HTERT RPE-1 (cell line): ENCODE measurements around the gene DPF3.
"Not testable (repeated sequence)": the region's sequence is repeated elsewhere in the genome, so short reads cannot be mapped to it uniquely, and the experiment has no call there.

ENCODE experiments used
- in situ Hi-C: fragments of 300-500 bp; cut with MboI; formaldehyde crosslinking; loops from 4 replicates; pipeline ENCODE4 v1.14.3; 2020; ENCODE audit warnings: low sequenced_read_pairs

The DPF3 gene

DNA sequence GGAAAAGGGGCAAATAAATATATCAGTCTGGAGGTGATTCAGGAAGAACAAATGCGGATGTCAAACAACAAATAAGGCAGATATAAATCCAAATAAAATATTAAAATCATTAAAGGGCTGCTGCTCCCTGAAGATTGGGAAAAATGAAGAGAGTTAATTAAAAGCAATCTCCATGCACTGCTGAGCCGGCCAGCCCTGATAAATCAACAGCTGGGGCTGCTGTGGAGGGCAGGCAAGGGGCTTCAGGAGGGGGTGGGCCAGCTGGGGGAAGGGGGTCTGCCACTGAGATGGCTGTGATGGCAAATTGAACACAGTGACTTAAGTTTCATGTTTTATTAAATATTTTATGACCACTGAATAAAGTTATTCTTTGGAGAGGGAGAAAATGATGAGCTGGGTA lies 12.4 kb downstream of the DPF3 start:
- in situ Hi-C loops, result no loop called here

DNA sequence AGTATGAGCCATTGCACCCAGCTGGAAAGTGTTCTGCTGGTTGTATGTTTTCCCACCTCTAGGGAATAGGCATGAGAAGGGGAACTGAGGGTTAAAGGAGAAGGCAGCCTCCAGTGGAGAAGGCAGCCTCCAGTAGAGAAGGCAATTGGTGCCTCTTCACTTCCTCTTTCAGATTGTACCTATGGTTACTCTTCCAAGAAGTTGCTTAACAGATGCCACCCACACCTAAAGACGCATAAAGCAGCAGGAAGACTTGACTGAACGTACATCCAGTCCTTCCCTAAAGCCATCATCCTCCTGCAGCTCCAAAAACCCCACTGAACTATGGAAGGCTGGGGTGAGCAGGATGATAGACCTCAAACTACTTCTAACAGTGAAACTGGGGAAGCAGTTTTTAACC lies 13.1 kb downstream of the DPF3 start:
- in situ Hi-C loops, result no loop called here

DNA sequence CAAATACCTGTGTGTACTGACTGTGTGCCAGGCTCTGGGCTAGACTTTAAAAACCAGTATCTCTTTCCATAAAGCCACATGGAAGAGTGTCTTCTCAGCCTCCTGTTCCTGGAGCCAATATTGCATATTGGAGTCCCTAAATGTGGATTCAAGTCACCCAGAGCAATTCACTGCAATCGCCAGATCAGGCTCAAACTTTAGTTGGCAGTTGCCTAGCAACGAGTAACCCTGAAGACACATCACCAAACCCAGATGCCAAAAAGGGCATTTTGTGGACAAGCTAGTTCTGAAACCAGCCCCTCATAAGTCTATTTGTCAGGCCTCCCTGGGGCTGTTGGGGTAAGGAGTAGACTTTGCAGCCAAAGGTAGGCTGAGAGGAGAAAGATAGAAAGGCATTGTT lies 13.7 kb downstream of the DPF3 start:
- in situ Hi-C loops, result no loop called here

DNA sequence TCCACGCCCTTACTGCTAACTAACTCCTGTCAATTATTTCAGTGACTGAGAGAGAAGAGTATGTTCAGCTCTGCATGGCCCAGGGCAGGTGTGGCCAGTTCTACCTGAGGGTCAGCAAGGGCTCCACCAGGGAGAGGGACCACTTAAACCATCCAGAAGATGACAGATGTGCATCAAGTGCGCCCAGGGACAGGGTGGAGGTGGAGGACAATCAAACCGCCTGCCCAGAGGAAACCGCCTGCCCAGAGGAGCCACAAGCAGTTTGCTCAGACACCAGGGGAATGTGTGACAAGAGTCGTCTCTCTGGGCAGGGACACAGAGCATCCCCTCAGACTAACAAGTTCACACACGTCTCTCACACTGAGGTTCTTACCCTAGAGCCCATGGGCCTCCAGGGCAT lies 14.5 kb downstream of the DPF3 start:
- in situ Hi-C loops, result no loop called here

DNA sequence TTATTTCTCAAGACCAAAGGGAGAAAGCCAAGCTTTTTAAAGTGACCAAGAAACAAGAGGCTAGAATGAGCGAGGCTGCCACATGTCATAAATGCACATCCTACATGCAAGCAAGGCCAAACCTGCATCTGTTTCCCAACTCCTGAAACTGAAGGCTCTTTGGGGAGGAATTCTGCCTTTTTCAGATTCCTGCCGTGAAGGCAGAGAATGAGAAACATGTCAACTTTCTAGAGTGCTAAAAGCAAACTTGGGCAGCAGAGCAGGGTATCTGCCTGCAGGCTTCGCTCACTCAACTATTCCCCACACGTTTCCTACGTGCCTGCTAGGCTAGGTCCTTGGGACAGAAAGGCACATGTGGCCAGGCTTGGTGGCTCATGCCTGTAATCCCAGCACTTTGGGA lies 15.2 kb downstream of the DPF3 start:
- in situ Hi-C loops, result no loop called here

DNA sequence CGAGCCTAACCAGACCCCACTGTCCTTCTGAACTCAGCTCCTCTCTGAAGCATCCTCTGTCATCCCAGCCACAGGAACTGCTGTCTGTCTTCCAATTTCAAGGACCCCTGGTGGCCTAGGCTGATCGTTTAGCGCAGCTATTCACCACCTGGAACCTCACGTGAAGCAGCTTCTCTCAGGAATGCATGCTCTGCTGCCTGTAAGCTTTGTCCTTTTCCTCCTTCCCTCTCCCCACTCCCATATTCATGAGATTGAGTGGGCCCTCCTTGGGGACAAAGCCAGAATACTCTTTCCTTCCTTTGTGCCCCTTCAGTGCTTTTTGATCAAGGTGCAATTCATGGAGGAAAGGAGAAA lies 17.2 kb downstream of the DPF3 start:
- in situ Hi-C loops, result no loop called here

DNA sequence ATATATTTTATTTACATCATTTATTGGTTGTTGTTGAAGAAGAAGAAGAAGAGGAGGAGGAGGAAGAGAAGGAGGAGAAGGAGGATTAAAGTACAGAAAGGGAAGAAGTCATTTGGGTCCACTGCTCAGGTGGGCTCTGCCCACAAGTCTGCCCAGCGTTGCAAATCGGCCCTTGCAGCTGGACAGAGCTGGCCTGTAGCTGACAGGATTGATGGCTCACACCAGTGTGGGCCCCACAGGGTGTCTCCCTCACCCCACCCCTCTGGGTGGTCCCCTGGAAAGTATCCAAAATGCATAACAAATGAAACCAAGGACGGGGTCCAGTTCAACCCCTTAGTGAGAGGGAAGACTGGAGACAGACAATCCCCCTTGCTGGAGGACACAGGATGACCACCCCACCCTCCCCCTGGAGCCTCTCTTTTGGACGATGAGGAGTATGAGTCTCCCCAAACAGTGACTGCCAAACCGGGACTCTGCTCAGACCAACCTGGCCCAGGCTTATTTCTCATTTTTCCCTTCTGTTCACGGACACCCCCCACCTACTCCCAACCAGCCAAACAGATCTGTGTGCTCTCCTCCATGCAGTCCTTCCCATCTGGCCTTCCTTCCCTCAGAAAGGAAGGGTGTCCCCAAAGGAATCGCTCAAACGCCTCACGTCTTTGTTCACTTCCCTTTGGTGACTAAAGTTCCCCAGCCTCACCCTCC lies 17.7 kb downstream of the DPF3 start:
- in situ Hi-C loops, result no loop called here

DNA sequence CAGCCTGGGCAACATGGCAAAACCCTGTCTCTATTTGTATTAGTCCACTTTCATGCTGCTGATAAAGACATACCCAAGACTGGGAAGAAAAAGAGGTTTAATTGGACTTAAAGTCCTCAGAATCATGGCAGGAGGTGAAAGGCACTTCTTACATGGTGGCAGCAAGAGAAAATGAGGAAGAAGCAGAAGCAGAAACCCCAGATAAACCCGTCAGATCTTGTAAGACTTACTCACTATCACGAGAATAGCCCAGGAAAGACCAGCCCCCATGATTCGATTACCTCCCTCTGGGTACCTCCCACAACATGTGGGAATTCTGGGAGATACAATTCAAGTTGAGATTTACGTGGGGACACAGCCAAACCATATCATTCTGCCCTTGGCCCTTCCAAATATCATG lies 23.0 kb downstream of the DPF3 start:
- in situ Hi-C loops, result not testable (repeated sequence)

DNA sequence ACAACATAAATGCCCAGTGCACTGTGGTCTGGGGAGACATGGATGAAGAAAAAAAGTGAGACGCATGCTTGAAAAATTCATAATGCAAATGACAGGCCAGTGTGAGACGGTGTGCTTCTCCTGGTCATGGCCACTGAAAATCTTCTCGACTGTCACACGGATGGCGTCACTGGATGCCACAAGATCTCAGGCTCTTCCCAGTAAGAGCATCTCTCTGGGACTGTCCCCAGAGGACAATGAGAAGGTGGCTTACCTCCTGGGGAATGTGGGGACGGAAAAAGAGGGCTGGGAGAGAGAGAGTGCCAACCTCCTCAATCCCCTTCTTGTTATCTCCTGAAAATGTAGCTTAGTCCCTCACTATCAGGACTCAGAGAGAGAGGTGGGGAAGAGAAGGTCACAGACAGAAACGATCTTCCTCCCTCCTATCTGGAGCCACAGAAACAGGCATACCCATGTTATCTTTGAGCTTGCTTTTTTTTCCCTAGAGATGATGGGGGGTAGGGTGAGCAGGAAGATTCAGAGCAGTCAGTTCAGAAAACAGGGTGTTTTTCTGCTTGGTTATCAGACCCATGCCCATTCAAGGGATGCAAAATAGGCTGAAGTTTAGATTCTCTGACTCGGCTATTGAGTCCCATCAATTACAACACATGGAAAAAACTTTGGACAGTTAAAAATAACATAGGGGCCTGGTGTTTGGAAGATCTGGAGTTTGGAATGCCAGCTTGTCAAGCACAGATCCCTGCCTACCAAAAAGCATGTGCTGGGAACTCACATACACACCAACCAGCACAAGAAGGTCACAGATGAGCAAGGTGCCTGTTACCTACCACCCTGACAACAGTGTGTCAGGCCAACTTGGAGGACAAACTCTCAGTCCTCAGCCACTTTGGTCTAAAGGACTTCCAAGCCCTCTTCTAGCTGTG lies 24.2 kb downstream of the DPF3 start:
- in situ Hi-C loops, result no loop called here

DNA sequence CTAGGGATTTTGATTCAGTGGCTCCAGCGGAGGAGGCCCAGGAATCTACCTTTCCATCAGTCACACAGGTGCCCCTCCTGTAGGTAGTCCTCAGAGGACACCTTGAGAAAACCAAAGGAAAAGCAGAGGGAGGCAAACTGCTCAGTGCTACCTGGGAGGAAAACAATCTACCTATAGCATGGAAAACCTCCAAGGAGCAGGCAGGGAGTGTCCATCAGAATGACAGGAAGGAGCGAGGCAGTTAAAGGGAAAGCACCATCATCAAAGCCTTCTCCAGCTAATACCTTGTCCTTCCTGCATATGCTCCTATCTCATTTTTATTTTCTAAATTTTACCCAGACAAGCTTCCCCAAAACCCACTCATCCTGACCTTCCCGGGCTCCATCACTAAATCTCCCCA lies 25.4 kb downstream of the DPF3 start:
- in situ Hi-C loops, result no loop called here

DNA sequence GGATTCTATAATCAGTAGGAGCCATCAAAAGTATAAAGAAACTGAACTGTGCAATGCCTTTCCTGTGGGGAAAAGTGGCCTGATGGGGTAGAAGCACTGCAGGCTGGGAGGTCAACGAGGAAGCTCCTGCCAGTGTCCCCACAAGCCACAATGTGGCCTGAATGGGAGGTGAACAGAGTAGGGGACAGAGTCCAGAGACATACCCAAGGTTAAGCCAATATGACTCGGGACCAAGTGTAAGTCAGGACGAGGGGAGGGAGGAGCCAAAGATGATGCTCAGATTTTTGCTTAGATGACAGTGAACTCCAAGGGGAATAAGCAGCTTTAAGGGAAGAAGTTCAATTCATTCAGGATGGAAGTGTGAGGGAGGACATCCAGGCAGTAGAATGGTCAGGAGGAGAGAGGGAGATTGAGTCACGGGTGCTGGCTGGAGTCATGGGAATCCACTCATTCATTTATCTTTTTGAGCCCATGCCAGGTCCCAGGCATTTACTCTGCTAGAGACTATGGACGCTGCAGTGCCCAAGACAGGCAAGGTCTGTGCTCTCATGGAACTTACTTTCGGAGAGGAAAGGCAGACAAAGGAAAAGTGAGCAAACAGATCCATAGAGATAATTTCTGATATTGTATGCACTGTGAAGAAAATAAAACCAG lies 29.1 kb downstream of the DPF3 start:
- in situ Hi-C loops, result no loop called here

DNA sequence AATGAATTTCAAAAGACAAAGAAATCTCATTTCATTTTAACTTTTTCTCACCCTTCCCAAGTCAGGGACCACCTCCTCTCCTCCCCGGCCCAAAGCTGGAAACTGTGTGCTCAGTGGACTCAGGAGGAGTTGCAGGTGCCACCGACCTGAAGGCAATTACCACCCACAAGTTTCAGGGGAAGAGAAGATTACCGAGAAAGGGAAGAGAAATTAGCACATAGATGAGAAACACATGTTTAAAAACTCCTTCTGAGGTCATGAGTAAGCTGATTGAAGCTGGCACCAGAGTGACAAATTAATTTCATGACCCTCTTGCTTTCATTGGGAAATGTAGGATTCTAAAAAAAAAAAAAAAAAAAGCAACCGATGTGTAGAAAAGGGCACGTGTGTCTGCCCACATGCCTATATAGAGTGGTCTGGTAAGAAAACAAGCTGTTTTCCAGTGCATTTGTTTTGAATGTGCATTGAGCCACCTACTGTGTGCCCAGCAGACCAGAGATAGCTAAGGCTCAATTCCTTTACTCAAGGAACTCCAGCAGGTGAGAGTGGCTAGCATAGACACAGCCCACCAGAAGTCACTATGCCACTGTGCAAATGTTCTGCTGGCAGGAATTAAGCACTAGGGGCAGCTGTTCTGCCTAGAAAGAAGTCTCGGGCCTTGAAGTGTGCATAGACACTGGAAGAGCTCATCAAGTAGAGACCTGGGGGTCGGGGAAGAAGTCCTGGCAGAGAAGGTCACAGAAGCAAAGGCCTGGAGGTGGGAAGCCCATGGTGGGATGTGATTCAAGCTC lies 30.5 kb downstream of the DPF3 start:
- in situ Hi-C loops, result no loop called here

DNA sequence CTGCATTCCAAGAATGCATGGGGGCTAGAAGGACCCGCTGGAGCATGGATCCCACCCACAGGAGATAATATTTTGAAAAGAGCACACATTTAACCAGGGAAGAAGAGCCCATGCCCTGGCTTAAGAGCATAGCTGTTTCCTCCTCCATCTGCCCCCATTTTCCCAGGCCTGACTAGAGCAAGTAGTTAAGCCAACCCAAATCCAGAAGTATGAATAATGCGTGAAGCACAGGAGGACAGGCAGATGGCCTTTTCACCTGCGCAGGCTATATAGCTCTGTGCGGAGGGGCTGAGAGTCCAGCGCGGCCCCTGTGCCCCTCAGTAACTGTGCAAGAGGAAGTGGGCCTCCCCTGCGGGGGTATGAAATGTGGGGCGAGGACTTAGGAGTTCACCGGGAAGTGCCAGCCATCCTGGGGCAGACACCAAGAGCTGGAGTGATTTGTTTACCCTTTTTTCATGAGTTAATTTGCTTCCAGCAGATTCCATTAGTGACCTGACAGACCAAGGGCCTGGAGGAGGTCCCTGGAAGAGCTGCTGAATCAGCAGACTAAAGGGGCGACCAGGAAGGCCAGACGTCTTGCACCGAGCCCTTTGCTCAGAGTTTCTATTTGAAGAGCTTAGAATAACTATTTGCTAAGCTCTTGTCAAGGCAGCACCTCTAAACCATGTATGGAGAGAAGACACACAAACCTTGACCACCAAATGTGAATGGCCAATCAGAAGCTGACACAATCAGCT lies 37.2 kb downstream of the DPF3 start:
- in situ Hi-C loops, result no loop called here

DNA sequence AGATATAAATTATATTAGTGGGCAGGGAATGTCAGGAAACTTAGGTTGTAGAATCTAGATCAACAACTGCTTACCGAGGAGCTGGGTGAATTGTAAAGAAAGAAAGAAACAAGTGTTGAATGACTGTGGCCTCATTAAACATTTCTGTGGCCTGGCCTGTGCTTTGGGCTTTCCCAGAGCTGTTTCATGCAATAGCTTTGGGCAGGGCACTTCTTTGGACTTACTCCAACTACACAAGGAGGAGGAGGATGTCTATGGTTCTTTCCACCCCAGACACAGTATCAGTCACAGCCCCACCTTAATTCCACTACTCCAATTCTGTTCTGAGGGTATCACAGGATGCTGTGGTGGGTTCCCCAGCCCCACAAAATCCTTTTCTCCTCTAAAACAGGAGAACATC lies 38.0 kb downstream of the DPF3 start:
- in situ Hi-C loops, result no loop called here

DNA sequence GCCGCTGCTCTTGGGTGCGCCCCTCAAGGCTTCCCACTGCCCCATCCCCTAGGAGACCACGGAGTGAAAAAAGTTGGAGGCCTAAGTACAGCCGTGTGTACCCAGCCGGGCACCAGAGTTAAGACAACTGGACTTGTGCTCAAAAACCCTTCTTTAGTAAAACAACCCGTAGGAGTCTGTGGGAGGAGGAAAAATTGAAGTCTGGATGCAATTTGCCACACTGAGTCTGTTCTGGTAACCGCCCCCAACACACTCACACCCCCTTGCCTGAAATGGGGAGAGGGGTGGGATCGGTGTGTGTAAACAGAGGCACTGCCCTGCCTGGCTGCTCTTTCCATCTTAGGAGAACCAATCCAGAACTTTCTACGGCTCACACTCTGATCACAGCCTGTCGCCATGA lies 41.7 kb downstream of the DPF3 start:
- in situ Hi-C loops, result no loop called here

DNA sequence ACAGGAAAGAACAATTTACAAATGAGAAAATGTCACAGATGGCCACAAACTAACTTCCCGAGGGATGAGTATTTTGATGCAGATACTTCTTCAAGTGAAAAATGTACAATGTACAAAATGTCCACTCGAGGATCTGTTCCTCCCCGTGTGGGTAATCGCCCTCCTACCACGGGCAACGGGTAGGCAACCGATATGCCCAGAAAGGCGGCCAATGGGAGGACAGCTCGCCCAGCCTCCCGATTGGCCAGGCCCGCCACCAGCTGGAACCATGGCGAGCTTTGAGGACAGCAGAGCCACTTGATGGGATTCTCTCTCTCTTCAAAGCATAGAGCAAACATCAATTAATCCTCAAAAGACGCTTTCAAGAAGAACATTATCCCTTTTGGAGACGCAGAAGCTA lies 42.3 kb downstream of the DPF3 start:
- in situ Hi-C loops, result no loop called here

DNA sequence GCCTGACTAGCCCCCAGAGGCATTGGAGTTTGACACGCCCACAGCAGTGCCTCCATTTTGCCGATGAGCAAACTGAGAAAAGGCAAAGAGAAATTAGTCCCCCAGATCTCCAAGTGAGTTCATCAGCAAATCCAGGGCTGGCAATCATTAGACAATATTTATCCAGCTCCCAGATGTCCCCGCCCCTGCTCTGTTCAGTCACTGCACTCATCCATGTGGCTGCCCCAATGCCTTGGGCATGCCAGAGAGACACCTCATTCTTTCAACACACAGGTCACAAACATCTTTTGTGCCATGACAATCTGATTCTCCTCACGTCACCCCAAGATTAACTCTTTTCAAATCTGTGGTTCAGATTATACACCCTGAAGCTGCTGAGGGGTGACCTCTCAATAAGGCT lies 43.5 kb downstream of the DPF3 start:
- in situ Hi-C loops, result no loop called here

DNA sequence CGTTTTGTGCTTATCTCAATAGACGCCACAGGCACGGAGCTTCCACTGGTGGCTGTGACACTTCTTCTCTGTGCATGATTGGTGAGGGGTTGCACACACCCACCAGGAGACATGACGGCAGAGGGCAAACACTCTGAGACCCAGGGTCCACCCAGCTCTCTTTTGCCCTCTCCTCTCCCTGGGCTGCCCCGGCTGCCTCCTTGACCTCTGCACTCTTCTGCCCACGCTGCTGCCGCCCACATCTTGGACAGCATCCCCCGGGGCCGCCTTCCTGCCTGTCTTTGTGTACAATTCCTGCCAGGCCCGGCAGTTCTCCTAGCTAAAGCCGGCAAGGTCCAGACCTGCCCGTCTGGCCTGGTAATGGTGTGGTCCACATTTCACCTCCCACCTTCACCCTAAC lies 44.7 kb downstream of the DPF3 start:
- in situ Hi-C loops, result no loop called here

DNA sequence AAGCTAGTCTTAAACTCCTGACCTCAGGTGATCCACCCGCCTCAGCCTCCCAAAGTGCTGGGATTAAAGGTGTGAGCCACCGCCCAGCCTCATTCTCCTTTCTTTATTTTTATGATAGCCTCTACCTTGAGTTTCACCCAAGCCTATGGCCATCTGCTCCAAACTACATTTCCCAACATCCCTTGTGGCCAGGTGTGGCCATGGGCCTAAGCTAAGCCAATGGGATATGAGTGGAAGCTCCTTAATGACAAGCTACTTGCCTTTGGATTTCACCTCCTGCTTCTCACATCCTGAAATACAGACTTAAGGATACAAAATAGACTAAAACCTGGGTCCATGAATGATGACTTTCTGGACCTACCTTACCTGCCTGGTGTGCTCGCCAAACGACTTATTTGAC lies 46.2 kb downstream of the DPF3 start:
- in situ Hi-C loops, result no loop called here

DNA sequence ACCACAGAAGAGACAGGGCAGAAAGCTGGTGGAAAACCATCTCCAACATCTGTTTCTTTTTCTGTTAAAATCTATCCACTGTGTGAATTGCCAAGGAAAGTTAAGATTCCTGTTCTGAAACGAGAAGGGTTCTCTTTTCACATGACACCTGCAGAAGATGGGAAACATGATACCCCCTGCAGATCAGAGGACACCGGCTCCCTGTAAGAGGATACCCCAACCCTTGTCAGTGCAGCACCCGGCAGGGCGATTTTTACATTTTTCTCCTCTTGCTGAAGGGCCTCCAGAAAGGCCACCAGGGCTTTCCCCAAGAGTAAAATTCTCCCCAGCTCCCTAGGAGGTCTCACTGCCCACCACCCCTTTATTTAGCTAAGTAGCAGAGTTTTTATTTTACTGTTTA lies 48.2 kb downstream of the DPF3 start:
- in situ Hi-C loops, result no loop called here

DNA sequence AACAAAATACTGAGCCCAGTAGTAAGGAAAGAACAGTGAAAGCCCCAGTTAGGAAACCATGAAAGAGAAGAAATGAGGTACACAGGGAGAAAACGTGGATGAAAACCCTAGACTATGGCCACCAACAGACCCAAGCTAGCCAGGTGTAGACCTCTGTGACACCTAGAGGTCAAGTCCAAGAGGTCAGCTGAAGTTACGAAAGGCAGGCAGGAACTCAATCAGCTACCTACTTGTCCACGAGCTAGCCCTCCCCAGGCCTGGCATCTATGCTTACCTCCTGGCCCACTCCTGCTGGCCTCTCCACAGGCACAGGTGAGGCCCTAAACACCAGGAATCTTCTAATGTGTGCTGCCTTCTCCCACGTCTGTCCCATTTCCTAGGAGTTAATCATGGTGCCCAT lies 48.7 kb downstream of the DPF3 start:
- in situ Hi-C loops, result no loop called here
